HepG2 (cell line): Measurements from ENCODE around the gene GRB10. TPM values are rescaled to one million over a fixed set of nuclear protein-coding genes. Genes with fewer than 3 reads are reported as not detected.

ENCODE experiments used
- ATAC-seq: fragments of 200-7000 bp; cut with Tn5 transposase; 3 replicates; pipeline ENCODE4 v1.9.1; 2020; ENCODE audit warnings: mild to moderate bottlenecking, moderate library complexity
- BruUV-seq: library from RNA; stranded (reverse); fragments of 400-500 nt; replicated peaks from 2 replicates; lab custom pipeline; 2021; lab: Mats Ljungman, UMichigan
- CTCF ChIA-PET: fragments of 300-600 bp; formaldehyde crosslinking; extraction: SDS; loops from one replicate; lab custom pipeline; 2021; ENCODE audit warnings: low total read pairs, inconsistent platforms, low intra/inter-chr PET ratio; lab: Yijun Ruan, JAX
- POLR2A ChIA-PET: fragments of 350-600 bp; sonication (Branson Sonifier 250); formaldehyde crosslinking; loops from one replicate; lab custom pipeline; 2020; ENCODE audit warnings: antibody characterized with exemption, inconsistent platforms; lab: Yijun Ruan, JAX
- DNase-seq: peaks from one replicate; pipeline ENCODE4 v3.0.0-alpha.2; 2015; ENCODE audit warnings: low spot score
- FAIRE-seq: peaks from 3 replicates; lab custom pipeline; 2011; peaks lifted over from hg19 to GRCh38; lab: Jason Lieb, UNC
- H2AFZ ChIP-seq: one replicate; pipeline ENCODE4 v1.6.1; 2011; ENCODE audit warnings: low read length, inconsistent platforms
- H3K27ac ChIP-seq: fragments of 300-600 bp; 3 replicates; pipeline ENCODE4 v1.8.0; 2011; ENCODE audit warnings: mixed run types, mild to moderate bottlenecking, mixed read lengths, low read length, inconsistent platforms; ENCODE audit not compliant: insufficient read depth; ENCODE audit errors: extremely low read length
- H3K27me3 ChIP-seq, 2 experiments: fragments of 200-600 bp in 1 of 2; 2 replicates in 1 of 2; 3 replicates in 1 of 2; pipeline versions ENCODE4 v1.6.0 to v1.8.0; 2011; ENCODE audit warnings: low read length in 2 of 2, mild to moderate bottlenecking in 2 of 2, moderate library complexity in 2 of 2, inconsistent platforms in 1 of 2; ENCODE audit not compliant: insufficient read depth in 2 of 2, control insufficient read depth in 1 of 2
- H3K36me3 ChIP-seq, 2 experiments: fragments of 200-600 bp in 1 of 2; replicated peaks in 1 of 2; 2 replicates in 1 of 2; 3 replicates in 1 of 2; pipeline versions ENCODE4 v1.5.1 to v1.8.0; 2011; ENCODE audit warnings: low read length in 2 of 2, inconsistent platforms in 1 of 2; ENCODE audit not compliant: insufficient read depth in 2 of 2, control insufficient read depth in 1 of 2
- H3K4me1 ChIP-seq: 2 replicates; pipeline ENCODE4 v1.5.1; 2012; ENCODE audit warnings: low read length, inconsistent platforms; ENCODE audit not compliant: insufficient read depth
- H3K4me2 ChIP-seq: 2 replicates; pipeline ENCODE4 v1.6.0; 2011; ENCODE audit warnings: low read depth, low read length, inconsistent platforms
- H3K4me3 ChIP-seq, 3 experiments: fragments of 200-600 bp in 1 of 3; sonication (generic), shearing (Covaris generic) in 1 of 3; replicated peaks in 1 of 3; 2 replicates each; pipeline ENCODE4 v1.5.1; 2011 to 2016; ENCODE audit warnings: low read length in 3 of 3, inconsistent platforms in 2 of 3, low read depth in 2 of 3, mild to moderate bottlenecking in 2 of 3, control low read depth in 1 of 3, mixed read lengths in 1 of 3; ENCODE audit not compliant: insufficient read depth in 1 of 3
- H3K79me2 ChIP-seq: one replicate; pipeline ENCODE4 v1.6.1; 2011; ENCODE audit warnings: low read length, inconsistent platforms; ENCODE audit not compliant: insufficient read depth
- H3K9ac ChIP-seq: 2 replicates; pipeline ENCODE4 v1.6.0; 2011; ENCODE audit warnings: mild to moderate bottlenecking, low read depth, low read length, inconsistent platforms; ENCODE audit not compliant: insufficient read depth
- H3K9me3 ChIP-seq: 2 replicates; pipeline ENCODE4 v1.5.1; 2012; ENCODE audit warnings: mild to moderate bottlenecking, low read length
- H4K20me1 ChIP-seq: 2 replicates; pipeline ENCODE4 v1.6.0; 2011; ENCODE audit warnings: inconsistent platforms, mild to moderate bottlenecking, low read length, moderate library complexity; ENCODE audit not compliant: insufficient read depth
- BRD4 ChIP-seq: sonication (generic); formaldehyde crosslinking; IDR thresholded peaks from 2 replicates; pipeline ENCODE4 v1.4.0; 2020; ENCODE audit warnings: missing genetic modification reagents
- CREBL2 ChIP-seq: sonication (generic); formaldehyde crosslinking; IDR thresholded peaks from 2 replicates; pipeline ENCODE4 v1.8.1; 2023; ENCODE audit warnings: missing genetic modification reagents, mild to moderate bottlenecking, borderline replicate concordance
- MAZ ChIP-seq, 2 experiments: sonication (generic) in 1 of 2; formaldehyde crosslinking in 1 of 2; IDR thresholded peaks; 2 replicates each; pipeline versions ENCODE4 v1.5.0 to v1.6.1; 2012 to 2020; ENCODE audit warnings: low read depth in 2 of 2, mild to moderate bottlenecking in 2 of 2, borderline replicate concordance in 1 of 2, improper control_type of control experiment in 1 of 2, low read length in 1 of 2, missing genetic modification reagents in 1 of 2, moderate library complexity in 1 of 2
- MXI1 ChIP-seq: IDR thresholded peaks from 3 replicates; pipeline ENCODE4 v1.6.1; 2012; ENCODE audit warnings: low read depth, low read length, inconsistent platforms, borderline replicate concordance
- NFYB ChIP-seq: sonication (generic); formaldehyde crosslinking; IDR thresholded peaks from 2 replicates; pipeline ENCODE4 v1.4.0; 2020; ENCODE audit warnings: missing genetic modification reagents
- NR0B2 ChIP-seq: sonication (generic); formaldehyde crosslinking; IDR thresholded peaks from 2 replicates; pipeline ENCODE4 v1.4.0; 2020; ENCODE audit warnings: mild to moderate bottlenecking, missing genetic modification reagents
- PAF1 ChIP-seq: IDR thresholded peaks from 2 replicates; pipeline ENCODE4 v1.6.1; 2016; ENCODE audit warnings: missing genetic modification reagents, missing compliant biosample characterization
- SKIL ChIP-seq: sonication (generic); formaldehyde crosslinking; IDR thresholded peaks from 2 replicates; pipeline ENCODE4 v1.8.0; 2022; ENCODE audit warnings: missing genetic modification reagents, mild to moderate bottlenecking, moderate library complexity, borderline replicate concordance
- ZBTB44 ChIP-seq: sonication (generic); formaldehyde crosslinking; IDR thresholded peaks from 2 replicates; pipeline ENCODE4 v1.4.0; 2020; ENCODE audit warnings: missing genetic modification reagents
- ZNF230 ChIP-seq: sonication (generic); formaldehyde crosslinking; IDR thresholded peaks from 2 replicates; pipeline ENCODE4 v1.4.0; 2020; ENCODE audit warnings: mild to moderate bottlenecking, missing genetic modification reagents
- ZNF362 ChIP-seq: sonication (generic); formaldehyde crosslinking; IDR thresholded peaks from 2 replicates; pipeline ENCODE4 v1.4.0; 2020; ENCODE audit warnings: missing genetic modification reagents, mild to moderate bottlenecking, borderline replicate concordance
- ZNF850 ChIP-seq: sonication (generic); formaldehyde crosslinking; conservative IDR thresholded peaks from 2 replicates; pipeline ENCODE4 v1.9.0; 2021; ENCODE audit warnings: mild to moderate bottlenecking, missing genetic modification reagents
- ZNF878 ChIP-seq: sonication (generic); formaldehyde crosslinking; IDR thresholded peaks from 2 replicates; pipeline ENCODE4 v1.8.1; 2023; ENCODE audit warnings: mild to moderate bottlenecking, missing genetic modification reagents, moderate library complexity
- WGBS: methylation state at CpG from one replicate; pipeline ENCODE4 v1.1.6; 2017; ENCODE audit warnings: low lambda C conversion rate; 5-methylcytosine and 5-hydroxymethylcytosine counted together
- in situ Hi-C: cut with HindIII; loops from 2 replicates; pipeline ENCODE4 v1.10.0; 2017; ENCODE audit warnings: low pct_unique_long_range_greater_than_20kb; ENCODE audit not compliant: extremely low pct_ligation_motif_present
- intact Hi-C: fragments of 100-400 bp; cut with micrococcal nuclease; formaldehyde crosslinking; loops from one replicate; pipeline ENCODE4 v1.10.0; 2022; ENCODE audit not compliant: unreplicated experiment
- polyA plus RNA-seq, 8 experiments: library from polyadenylated mRNA; depleted of rRNA in 3 of 8; stranded (reverse) in 7 of 8; unstranded in 1 of 8; fragments of >200 nt; fragmentation: Illumina TruSeq in 4 of 8; extraction: Trizol in 4 of 8; gene quantifications; 2 replicates each; pipeline versions ENCODE4 v1.2.1 to v1.2.3, GENCODE V29; 2011 to 2016; ENCODE audit warnings: low read depth in 4 of 8, missing spikeins in 1 of 8, mixed read lengths in 1 of 8; ENCODE audit not compliant: insufficient read depth in 1 of 8
- total RNA-seq, 5 experiments: library from RNA; depleted of rRNA; stranded (reverse); fragments of >200 nt; fragmentation: Illumina TruSeq; extraction: Trizol; gene quantifications; 2 replicates each; pipeline ENCODE4 v1.2.3, GENCODE V29; 2016; ENCODE audit warnings: low read depth in 1 of 5

The GRB10 gene
- total and polyA plus RNA-seq, 2 of the 13 experiments (the other 11 are each of a cell fraction or from before 2014, with no cell fraction given): 4.0 to 6.8 TPM

- Histone ChIP-seq H3K36me3 (no peaks in the 10 kb centered on the region), H3K4me1 (no peaks in the 10 kb centered on the region), H3K79me2 (no peaks in the 10 kb centered on the region), H3K9me3 (no peaks in the 10 kb centered on the region), H2AFZ (no peak overlapping the region), H3K4me2 (no peak overlapping the region), H4K20me1 (no peaks in the 10 kb centered on the region), H3K27me3 (no peaks in the 10 kb centered on the region), H3K27ac (no peak overlapping the region), H3K9ac (no peak overlapping the region), H3K4me3 (no peak overlapping the region)
- ChIA-PET CTCF (no interaction called here), POLR2A (no interaction called here)
- intact Hi-C loops: no loop called here
- FAIRE-seq: no peak
- no peak for DNase-seq
- ATAC-seq: no peak
- WGBS: 75% methylated on average over 14 of the region's 14 CpGs
- BruUV-seq: no TSS peak
- in situ Hi-C loops: loop anchor here (25.0 kb wide), 1 partner anchor 548 kb away; no protein-coding TSS in a partner anchor
- TF ChIP-seq ZBTB44 (CRISPR knock-in tag) (no peak), MXI1 (no peak), NR0B2 (no peak), BRD4 (CRISPR knock-in tag) (no peak), SKIL (no peak), MAZ (IDR thresholded peaks at IDR 0.05; ENCODE audit: borderline replicate concordance, low read depth, low read length) (no peak), MAZ (CRISPR knock-in tag; IDR thresholded peaks at IDR 0.05; ENCODE audit: low read depth) (no peak), ZNF878 (no peak), PAF1 (CRISPR knock-in tag) (no peak), CREBL2 (CRISPR knock-in tag) (no peak), ZNF362 (no peak), NFYB (no peak), ZNF230 (CRISPR knock-in tag) (no peak), ZNF850 (CRISPR knock-in tag) (no peak)
Measured at GRCh38 chr7:50685135-50686065, 97.3 kb downstream of the GRB10 start.
